Measurements from ENCODE around the gene DTX3.

DTX3 gene

DNA sequence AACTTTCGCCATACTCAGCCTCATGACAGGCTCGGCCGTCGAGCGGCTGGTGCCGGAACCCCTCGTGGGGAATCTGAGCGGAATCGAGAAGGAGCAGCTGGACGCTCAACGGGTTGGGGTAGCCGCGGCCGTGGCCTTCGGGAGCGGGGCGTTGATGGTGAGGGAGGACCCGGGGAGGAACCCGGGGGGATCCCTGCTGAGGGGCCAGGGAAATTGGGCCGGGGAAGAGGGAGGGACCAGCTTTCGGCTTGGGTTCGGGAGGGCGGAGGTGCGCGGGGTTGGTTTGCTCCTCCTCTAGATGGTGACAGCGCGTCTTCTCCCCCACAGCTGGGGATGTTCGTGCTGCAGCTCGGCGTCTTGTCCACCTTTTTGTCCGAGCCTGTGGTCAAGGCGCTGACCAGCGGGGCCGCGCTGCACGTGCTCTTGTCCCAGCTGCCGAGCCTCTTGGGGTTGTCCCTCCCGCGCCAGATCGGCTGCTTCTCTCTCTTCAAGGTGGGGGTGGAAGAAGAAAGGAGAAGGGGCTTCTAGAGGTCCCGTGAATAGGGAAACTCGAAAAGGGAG, 16.4 kb downstream of the DTX3 start:
- DNase-seq: no peak

DNA sequence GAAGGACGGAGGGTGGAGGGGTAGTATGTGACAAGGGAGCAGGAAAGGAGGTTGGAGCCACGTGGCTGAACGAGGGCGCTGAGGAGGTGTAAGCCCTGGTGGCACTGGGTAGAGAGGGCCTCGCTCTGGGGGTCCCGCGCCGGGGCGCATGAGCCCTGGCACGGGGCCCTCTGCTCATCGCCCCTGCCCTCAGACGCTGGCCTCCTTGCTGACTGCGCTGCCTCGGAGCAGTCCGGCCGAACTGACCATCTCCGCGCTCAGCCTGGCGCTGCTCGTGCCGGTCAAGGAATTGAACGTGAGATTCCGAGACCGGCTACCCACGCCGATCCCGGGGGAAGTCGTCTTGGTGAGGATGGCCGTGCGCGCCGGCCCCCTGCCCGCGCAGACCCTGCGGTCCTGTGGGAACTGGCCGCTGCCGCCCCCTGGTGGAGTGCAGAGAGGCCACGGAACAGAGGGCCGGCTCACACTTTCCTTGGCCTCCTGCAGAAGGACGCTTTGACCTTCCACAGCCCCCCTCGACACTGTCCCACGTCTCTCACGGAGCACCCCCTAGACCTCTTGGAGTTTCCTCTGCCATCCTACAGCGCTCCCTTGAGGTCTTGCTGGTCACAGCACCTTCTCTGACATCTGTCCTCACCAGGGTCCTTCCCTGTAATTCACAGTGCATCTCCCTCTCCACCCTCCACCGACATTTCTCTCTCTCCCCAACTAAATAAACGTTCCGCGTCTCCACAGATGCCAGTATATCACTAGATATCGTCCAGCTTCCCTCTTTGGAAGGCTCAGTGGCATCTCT, 17.1 kb downstream of the DTX3 start:
- DNase-seq: peak; percentile 19

DNA sequence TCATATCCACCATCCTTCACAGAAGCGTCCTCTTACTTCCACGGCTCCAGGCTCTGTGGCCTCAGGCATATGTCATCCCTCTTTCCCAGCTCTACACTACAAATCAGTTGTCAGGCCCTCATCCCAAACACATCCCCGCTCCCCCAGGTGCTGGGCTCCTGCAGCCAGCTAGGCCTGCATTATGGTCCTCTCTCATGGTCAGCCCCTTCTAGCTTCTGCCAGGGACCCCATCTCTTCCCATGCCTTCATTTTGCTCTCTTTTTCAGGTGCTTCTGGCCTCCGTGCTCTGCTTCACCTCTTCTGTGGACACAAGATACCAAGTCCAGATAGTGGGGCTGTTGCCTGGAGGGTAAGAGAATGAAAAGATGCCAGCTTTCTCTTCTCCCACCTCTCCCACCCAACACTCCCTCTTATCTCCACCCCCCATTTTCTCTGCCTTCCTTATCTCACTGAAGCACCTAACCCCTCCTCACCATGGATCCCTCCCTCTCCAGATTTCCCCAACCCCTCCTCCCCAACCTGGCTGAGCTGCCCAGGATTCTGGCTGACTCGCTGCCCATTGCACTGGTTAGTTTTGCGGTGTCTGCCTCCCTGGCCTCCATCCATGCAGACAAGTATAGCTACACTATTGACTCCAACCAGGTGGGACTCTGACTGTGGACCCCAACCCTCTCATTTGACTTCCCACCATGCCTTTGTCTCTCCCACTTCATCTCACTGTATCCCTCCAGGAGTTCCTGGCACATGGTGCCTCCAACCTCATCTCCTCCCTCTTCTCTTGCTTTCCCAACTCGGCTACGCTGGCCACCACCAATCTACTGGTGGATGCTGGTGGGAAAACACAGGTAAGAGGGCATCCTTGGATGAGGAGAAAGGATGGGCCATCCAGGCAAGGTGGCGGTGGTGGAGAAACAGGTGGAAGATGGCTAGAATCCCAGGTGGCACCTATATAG, 17.9 kb downstream of the DTX3 start:
- no peak for DNase-seq

DNA sequence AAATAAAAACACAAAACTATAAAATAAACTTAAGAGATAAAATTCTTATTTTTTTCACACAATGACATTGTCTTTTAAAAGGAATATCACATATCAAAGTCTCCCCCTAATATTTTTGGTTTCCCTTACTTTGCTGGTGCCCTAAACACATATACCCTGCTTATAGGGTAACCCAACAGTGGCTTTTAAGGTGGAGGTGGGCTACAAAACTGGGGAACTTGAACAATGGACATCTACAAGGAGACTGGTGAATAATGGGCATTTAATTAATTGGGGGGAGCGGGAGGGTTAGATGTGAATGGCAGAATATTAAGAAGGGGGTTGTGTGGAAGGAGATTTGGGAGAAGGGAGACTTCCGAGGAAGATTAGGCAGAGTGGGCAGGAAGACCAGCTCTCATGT, 18.8 kb downstream of the DTX3 start:
- DNase-seq: no peak

DNA sequence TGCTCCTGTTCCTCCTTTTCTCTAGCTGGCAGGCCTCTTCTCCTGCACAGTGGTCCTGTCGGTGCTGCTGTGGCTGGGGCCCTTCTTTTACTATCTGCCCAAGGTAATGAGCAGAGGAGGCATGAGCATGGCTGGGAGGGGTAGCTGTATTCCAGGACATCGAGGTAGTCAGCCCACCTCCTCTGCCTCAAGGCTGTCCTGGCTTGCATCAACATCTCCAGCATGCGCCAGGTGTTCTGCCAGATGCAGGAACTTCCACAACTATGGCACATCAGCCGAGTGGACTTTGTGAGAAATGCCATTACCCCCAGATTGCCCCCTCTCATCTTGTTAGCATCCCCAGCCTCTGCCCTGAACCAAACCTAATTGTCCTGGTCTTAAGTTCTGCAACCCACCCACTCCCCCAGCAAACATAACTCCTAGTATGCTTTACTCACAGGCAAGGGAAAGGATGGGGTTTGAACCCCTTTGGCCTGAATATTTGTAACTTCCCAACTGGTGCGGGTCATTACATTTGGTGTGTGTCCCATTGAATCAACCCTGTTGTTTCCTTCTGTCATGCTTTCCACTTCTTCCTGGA, 19.3 kb downstream of the DTX3 start:
- no peak for DNase-seq

DNA sequence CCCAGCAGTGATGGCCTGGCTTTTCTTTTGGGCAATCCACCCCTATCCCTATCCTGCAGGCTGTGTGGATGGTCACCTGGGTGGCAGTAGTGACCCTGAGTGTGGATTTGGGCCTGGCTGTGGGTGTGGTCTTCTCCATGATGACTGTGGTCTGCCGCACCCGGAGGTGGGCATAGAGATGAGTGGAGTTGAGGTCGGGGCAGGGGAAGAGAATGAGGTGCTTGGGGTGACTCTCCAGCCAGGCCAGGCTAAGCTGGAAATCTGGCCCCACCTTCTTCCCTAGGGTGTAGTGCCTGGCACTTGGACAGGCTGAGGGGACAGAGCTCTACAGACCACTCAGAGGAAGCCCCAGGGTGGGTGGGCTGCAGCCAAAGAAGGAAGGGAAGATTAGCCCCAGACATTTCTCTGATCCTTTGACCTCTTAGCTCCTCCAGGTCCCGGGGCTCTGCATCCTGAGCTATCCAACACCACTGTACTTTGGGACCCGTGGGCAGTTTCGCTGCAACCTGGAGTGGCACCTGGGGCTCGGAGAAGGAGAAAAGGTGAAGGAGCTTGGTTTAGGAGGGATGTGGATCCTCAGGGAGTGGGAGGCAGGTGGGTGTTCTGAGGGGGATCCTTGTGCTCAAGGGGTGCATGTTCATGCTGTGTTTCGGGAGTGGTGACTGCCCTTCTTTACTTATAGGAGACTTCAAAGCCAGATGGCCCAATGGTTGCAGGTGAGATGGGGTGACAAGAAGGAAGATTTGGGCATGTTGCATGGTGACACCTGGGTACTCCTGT, 20.0 kb downstream of the DTX3 start:
- no peak for DNase-seq

DNA sequence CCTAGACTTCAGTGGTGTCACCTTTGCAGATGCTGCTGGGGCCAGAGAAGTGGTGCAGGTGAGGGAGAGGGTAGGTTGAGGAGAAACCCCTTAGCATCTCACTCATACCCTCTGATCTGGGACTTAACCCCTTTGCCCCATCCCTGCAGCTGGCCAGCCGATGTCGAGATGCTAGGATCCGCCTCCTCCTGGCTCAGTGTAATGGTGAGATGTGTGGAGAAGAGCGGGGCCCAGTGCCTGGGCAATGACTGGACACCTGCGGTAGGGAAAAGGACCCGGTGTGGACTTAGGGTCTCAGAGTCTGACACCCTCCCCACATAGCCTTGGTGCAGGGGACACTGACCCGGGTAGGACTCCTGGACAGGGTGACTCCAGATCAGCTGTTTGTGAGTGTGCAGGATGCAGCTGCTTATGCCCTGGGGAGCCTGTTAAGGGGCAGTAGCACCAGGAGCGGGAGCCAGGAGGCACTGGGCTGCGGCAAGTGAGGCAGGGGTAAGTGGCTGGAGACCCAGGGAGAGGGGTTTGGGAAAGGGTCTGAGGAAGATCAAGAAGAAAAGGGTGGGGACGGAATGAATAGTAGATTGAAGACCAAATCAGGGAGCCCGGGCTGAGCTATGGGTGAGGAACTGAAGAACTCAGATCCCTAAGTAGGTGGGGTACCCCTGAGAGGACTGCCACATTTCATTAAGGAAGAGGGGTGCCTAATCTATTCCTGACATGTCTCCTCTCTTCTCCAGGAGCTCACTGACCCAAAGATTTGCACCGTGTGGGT, 20.8 kb downstream of the DTX3 start:
- DNase-seq: no peak

DNA sequence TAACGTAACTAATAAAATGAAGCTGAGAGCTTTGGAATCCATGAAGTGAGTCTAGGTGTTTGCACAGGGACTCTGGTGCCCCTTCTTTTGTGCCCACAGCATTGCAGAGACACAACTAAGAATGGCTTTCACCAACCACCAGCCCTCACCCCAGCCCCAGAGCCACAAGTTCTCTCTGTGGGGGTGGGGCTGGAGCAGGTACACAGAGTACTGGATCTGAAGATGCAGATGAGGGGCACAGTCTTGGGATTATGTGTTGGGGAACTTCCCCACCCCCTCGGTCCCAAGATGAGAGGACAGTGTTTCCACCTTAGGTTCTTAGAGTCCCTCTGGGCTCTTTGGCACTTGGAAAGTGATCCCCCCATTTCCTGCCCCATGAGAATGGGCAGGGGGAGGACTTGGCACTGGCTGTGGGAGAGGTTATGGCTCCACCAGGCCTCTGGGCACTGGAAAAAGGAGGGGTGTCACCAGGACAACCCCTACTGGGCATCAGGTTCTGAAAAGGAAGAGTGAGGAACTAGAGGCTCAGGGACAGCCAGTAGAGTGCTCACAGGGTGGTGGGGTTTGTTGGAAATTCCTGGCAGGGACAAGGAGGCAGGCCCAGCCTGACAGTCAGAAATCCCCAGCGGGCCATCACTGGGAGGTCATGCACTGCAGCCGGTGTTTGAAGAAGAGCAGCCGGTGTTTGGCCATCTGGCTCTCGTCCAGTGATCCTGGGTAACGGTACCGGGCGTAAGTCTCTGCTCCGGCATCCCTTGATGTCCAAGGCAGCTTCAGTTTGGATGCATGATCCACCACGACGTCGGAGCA, 21.7 kb downstream of the DTX3 start:
- DNase-seq: no peak

DNA sequence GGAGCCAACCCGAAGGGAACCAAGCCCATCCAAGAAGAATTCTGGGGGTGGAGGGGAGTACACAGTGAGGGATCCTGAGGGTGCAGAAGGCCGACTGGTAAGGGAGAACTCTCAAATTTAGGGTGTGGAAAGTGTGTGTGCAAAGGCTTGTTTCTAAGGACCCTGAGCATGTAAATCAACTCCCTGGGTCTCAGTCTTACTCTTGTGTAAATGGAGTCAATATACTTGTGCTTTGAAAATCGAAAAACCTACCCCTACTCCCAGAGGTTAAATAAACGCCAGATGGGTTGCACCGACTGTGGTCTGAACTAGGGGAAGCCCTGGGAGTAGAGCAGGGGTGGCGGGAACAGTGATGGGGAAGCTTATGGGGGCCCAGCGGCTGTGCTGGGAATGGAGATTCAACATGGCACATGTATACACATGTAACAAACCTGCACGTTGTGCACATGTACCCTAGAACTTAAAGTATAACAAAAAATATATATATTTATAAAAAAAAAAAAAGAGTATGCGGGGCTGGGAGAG, 22.4 kb downstream of the DTX3 start:
- no peak for DNase-seq

DNA sequence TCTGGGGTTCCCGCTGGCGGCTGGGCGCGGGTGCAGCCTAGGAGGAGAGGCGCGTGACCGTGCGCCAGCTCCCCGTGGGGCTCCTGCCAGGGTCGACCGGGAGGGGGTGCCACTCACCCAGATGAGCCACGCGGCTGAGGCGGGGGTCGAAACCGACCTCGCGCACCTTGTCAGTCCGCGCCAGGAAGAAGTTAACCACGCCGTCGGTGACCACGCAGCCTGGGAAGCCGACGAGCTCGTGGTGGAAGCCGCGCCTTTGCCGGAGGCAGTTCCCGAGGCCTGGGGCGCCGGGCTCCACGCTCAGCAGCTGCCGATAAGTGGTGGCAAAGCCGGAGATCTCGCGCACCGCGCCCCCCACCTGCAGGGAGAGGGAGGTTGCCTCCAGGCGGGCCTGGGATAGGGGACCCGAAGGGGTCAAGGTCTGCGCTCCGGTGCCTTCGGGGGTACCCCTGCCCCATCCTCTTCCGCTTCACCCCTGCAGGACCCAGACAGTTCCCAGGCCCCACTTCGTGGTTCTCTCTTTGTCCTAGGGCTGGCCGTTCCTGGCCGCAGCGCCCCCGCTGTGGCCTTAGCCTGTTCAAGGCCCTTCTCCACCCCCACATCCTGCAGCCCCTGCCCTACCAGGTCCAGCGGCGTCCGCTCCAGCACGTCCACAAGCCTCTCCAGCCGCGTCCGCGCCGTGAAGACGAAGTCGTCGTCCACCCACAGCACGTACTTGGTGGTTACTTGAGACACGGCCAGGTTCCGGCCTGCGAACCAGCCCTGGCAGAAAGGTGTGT, 23.1 kb downstream of the DTX3 start:
- DNase-seq: no peak

DNA sequence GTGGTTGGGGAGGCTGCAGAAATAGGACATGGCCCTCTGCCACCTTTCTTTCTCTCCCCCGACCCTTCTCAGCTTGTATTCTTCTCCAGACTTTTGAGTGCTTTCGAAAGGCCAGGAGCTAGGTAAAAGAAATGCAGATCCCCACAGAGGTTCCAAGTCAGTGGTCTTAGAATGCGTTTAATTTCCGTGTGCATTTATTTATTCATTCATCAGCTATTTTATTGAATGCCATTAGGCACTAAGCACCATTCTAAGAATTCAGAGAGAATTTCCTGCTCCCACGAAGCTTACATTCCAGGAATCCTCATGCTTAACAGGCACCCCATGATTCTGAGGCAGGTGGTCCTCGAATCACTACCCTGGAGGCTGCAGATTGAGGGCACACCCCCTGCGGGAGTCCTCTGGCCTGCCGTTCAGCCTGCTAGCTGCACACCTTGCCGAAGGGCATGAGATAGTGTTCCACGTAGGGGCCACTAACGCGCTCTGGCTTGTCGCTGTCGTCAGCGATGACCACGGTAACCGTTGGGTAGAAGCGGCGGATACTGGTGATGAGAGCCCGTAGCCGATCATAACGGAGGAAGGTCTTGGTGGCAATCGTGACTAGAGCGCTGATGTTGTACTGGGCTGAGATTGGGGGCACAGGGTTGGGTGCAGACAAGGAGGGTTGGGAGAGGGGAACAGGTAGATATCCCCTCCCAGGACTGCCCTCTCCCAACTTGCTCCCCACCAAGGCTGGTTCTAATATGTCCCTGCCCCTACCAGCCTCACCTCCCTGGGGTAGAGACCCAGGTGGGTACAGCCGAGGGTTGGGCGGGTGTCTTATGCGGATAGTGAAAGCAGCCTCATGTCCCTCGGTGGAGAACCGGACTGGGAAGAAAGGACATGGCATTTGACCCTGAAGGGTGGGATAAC, 23.9 kb downstream of the DTX3 start:
- no peak for DNase-seq

DNA sequence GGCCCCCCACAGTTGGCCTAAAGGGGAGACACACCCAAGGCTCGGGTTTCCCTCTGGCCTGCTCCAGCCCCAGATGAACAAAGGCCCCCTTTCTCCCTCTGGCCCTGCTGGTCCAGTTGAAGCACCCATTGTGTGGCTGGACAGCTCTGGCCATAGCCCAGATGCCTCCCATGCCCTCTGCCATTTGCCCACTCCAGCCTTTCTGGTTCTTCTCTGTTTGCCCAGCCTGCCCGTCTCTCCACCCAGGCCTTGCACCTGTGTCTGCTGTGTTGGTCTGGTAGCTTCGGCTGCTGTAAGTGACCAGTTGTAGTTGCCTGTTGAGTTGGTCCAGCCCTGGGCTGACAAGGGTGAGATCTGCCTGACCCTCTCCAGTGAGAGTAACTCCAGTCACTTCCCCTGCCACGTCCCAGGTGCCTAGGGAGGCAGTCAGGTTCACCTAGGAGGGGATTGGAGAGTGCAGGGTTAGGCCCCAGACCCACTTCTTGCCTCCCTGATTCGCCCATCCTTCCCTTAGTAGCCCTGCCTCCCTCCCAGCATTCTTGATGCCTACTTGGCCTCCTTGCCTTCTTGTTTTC, 25.4 kb downstream of the DTX3 start:
- no peak for DNase-seq

DNA sequence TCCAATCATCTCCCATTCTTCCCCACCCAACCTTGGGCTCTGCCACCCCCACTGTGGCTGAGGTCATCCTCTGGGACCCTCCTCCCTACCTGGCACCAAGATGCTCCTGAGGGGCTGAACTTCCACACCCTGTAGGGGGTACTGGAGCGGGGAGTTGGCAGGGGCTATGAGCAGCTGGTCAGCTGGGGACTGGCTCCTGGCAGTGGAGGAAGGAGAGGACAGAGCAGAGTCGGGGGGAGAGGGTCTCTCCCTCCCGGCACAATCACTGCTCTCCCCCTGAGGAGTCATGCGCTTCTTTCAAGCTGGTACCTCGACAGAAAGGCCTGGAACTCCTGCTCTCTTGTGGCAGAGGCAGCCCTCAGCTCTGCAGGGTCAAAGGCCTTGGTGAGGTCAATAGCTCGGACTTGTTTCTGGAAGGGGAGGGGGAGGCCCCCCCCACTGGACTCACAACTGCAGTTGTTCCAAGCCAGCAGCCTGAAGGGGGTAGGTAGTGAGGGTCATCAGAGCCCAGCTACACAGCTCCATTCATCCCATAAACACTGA, 26.3 kb downstream of the DTX3 start:
- no peak for DNase-seq

DNA sequence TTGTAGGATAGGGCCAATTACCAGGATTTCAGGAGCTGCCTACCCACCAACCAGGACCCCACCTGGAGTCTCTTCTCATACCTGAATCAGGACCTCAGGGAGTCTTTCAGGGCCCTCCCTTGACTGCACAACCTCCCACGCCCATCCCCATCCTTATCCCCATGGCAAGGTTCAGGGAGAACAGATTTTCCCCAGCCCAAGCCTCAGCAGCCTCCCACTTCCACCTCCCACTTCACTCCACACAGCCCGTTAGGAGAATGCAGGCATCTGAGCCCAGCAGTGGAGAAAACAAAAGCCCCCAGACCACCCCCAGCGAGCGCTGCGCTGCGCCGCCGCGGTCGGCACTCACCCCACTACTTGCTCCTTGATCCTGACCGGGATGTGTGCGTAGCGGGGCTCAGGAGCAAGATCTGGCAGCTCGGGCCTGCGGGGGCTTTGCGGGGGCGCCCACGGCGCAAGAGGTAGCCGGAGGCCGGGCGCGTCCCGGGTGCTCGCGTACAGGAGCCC, 27.0 kb downstream of the DTX3 start:
- no peak for DNase-seq

DNA sequence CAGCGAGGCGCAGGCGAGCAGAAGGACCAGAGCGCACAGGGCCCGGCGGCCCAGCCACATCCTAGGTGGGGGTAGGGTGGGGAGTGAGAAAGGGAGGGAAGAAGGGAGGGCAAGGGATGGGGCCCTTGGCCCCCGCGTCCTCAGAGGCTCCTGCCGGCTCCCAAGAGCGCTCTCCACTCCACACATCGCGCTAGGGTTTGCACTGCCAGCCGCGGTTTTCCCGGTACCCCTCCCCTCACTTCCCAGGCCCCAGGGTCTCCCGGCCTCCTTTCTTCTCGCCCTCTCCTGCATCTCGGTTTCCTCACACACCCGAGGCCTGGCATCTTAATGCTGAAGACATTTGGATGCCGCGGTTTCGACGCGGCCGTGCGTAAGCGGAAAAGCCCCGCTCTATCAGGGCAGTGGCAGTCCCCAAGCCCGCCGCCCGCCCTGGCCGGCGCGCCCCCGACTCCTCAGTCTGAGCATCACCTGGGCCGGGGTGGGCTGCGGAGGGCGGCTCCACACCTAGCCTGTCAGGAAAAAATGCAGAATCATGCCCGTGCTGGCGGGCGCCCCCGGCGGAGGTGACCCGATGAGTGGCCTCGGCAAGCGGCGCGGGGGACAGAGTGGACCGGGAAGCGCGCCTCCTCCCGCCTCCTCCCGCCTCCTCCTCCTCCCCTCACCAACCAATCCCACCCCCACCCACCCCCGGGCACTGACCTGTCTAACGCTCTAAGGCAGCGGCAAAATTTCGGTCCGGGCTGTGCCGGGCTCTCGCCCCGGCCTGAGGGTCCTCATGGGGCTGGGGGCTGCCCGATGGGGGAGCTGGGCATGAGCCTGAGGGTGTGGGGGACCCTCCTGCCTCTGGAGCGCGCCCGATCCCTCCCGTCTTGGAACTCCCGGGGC, 27.7 kb downstream of the DTX3 start:
- no peak for DNase-seq
